Suprapubic skin (tissue), 4 donors: ENCODE results near the gene DNAH1. TPM values are rescaled to one million over a fixed set of nuclear protein-coding genes. Genes with fewer than 3 reads are reported as not detected.

ENCODE experiments used
- DNase-seq, 2 donors: peaks; one replicate each; pipeline ENCODE4 v3.0.0-alpha.2; 2019; ENCODE audit warnings: low spot score in 2 of 2
- H3K27ac ChIP-seq: fragments of 200-600 bp; sonication (generic); one replicate; pipeline ENCODE4 v1.5.1; 2019
- H3K27me3 ChIP-seq: fragments of 200-600 bp; sonication (generic); one replicate; pipeline ENCODE4 v1.5.1; 2019
- H3K36me3 ChIP-seq: fragments of 200-600 bp; sonication (generic); one replicate; pipeline ENCODE4 v1.5.1; 2019
- H3K4me1 ChIP-seq: fragments of 200-600 bp; sonication (generic); one replicate; pipeline ENCODE4 v1.5.1; 2019
- H3K4me3 ChIP-seq: fragments of 200-600 bp; sonication (generic); one replicate; pipeline ENCODE4 v1.5.1; 2019; ENCODE audit warnings: mild to moderate bottlenecking
- H3K9me3 ChIP-seq: fragments of 200-600 bp; sonication (generic); one replicate; pipeline ENCODE4 v1.5.1; 2019
- EP300 ChIP-seq: sonication (generic); formaldehyde crosslinking; IDR thresholded peaks from one replicate; pipeline ENCODE4 v1.6.1; 2017; ENCODE audit warnings: antibody characterized with exemption
- POLR2A ChIP-seq, 2 donors: fragments of 450-650 bp; IDR thresholded peaks; one replicate each; pipeline ENCODE4 v1.6.1; 2017; ENCODE audit warnings: antibody characterized with exemption in 2 of 2, mild to moderate bottlenecking in 2 of 2, moderate library complexity in 2 of 2
- POLR2AphosphoS5 ChIP-seq, 3 donors: sonication (generic); formaldehyde crosslinking; IDR thresholded peaks; one replicate each; pipeline ENCODE4 v1.6.1; 2017; ENCODE audit warnings: antibody characterized with exemption in 3 of 3
- WGBS: methylation state at CpG from one replicate; pipeline ENCODE4 v1.1.5; 2018; 5-methylcytosine and 5-hydroxymethylcytosine counted together
- total RNA-seq, 4 donors: library from RNA; depleted of rRNA; stranded (reverse); fragments of >200 nt; gene quantifications; one replicate each; pipeline ENCODE4 v1.1.0, GENCODE V29; 2016
- TF ChIP-seq, protein P1 (sequence below), 2 donors: fragments of 200-600 bp in 1 of 2; fragments of 450-650 bp in 1 of 2; sonication (generic) in 1 of 2; IDR thresholded peaks; one replicate each; pipeline ENCODE4 v1.5.1; 2016 to 2019; ENCODE audit warnings: antibody characterized with exemption in 2 of 2, mild to moderate bottlenecking in 1 of 2, moderate library complexity in 1 of 2

DNAH1 gene
- total RNA-seq, 4 donors from 2014 or later = 3.4 to 10.1 (median 7.7) TPM

- TF ChIP-seq POLR2AphosphoS5 (IDR thresholded peaks at IDR 0.05) (no peak), POLR2A (IDR thresholded peaks at IDR 0.05) (no peak)
- TF ChIP-seq, protein P1, sequence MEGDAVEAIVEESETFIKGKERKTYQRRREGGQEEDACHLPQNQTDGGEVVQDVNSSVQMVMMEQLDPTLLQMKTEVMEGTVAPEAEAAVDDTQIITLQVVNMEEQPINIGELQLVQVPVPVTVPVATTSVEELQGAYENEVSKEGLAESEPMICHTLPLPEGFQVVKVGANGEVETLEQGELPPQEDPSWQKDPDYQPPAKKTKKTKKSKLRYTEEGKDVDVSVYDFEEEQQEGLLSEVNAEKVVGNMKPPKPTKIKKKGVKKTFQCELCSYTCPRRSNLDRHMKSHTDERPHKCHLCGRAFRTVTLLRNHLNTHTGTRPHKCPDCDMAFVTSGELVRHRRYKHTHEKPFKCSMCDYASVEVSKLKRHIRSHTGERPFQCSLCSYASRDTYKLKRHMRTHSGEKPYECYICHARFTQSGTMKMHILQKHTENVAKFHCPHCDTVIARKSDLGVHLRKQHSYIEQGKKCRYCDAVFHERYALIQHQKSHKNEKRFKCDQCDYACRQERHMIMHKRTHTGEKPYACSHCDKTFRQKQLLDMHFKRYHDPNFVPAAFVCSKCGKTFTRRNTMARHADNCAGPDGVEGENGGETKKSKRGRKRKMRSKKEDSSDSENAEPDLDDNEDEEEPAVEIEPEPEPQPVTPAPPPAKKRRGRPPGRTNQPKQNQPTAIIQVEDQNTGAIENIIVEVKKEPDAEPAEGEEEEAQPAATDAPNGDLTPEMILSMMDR (IDR thresholded peaks at IDR 0.05) = no peak
- Histone ChIP-seq H3K4me1 (peaks cover 10% of the 10 kb centered on the region), H3K27me3 (no peaks in the 10 kb centered on the region), H3K9me3 (no peaks in the 10 kb centered on the region), H3K36me3 (no peaks in the 10 kb centered on the region), H3K4me3 (no peak overlapping the region), H3K27ac (no peak overlapping the region)
- no peak for DNase-seq
- 76% methylated on average over 10 of the region's 10 CpGs for WGBS
Measured at GRCh38 chr3:52319921-52320595, 3.9 kb downstream of the DNAH1 start.

DNA sequence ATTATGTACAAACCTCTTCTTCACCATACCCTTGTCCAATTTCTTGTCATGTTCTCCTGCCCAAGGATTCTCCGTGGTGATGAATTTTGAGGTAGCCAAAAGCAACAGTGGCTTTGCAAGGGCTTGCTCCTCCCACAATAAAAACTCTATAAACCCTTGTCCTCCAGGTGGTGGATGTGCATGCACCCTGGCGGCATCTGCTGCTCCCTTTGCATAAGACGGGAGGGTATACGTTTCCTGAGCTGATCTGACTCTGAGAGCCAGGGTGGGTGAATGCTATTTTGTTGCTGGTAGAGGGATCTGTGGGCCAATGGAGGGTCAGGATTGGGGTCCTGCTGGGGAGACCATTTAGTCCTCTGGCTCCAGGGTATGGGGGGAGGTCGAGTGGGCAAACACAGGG lies 5.4 kb downstream of the DNAH1 start:
- WGBS = 80% methylated on average over 5 of the region's 5 CpGs
- no peak overlapping the region for H3K4me3 ChIP-seq
- H3K36me3 ChIP-seq = peaks cover under 1% of the 10 kb centered on the region

DNA sequence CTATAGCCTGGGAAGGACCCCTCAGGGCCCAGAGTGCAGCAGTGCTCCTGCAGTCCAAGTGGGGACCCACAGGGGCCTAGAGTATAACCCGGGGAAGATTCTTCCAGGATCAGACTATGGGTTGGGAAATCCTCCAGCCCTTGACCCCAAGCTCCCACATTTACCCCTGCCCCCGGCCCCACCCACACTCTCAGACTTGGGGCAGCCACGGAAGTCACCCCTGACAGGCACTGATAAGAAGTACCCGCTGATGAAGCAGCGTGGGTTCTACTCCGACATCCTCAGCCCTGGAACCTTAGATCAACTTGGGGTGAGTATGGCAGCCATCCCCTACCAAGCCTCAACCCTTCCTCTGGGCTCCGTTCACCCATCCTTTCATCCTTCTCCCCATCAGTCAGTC lies 6.3 kb downstream of the DNAH1 start:
- peaks cover 6% of the 10 kb centered on the region for H3K4me1 ChIP-seq
- TF ChIP-seq POLR2AphosphoS5 (IDR thresholded peaks at IDR 0.05) (no peak), EP300 (no peak)
- TF ChIP-seq, protein P1 (IDR thresholded peaks at IDR 0.05) = no peak
- no peak for DNase-seq

More for the DNA sequence above, 5.4 kb downstream of the DNAH1 start:
- no peaks in the 10 kb centered on the region for H3K27me3 ChIP-seq
- no peaks in the 10 kb centered on the region for H3K9me3 ChIP-seq
- no peak for DNase-seq
- TF ChIP-seq POLR2A (IDR thresholded peaks at IDR 0.05) (no peak), POLR2AphosphoS5 (IDR thresholded peaks at IDR 0.05) (no peak), EP300 (no peak)
- TF ChIP-seq, protein P1 (IDR thresholded peaks at IDR 0.05) = no peak
- no peak overlapping the region for H3K27ac ChIP-seq
- H3K4me1 ChIP-seq = peaks cover 10% of the 10 kb centered on the region

DNA sequence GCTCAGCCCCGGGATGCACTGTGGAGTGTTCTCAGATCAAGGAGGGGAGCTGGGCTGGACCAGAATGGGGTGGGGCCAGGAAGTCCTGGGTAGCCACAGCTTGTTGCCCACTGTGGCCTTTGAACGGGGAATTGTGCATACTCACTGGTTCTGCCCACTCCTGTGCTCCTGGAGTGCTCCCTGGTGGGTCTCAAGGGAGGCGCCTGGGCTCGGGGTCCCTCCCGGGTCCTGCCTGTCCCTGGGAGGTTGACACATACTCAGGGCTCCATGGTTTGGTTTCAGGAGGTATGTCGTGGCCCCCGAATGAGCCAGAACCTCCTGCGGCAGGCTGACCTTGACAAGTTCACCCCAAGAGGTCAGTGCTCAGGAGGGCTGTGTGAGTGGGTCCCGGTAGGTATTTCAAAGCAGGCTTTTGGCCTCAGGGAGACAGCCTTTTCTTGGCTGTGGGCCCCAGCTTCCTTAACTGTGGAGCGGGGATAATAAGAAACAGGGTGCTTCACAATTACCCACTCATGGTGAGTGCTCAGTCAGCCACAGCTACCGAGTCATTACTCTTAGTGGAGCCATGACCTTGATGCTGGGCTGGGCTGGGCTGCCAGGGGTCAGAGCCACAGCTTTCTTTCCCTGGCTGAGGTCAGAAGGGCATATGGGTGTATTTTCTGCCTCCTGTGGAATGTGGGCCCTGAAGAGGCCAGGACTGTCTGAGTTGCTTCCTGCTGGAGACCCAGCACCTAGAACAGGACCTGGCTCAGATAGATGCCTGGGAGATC lies 7.6 kb downstream of the DNAH1 start:
- peaks cover 4% of the 10 kb centered on the region for H3K36me3 ChIP-seq
- no peaks in the 10 kb centered on the region for H3K4me1 ChIP-seq
- no peak for DNase-seq
- WGBS = 76% methylated on average over 5 of the region's 11 CpGs
- H3K27me3 ChIP-seq = no peaks in the 10 kb centered on the region
- H3K4me3 ChIP-seq = no peak overlapping the region
- no peak overlapping the region for H3K27ac ChIP-seq
- TF ChIP-seq POLR2AphosphoS5 (IDR thresholded peaks at IDR 0.05) (no peak), POLR2A (IDR thresholded peaks at IDR 0.05) (no peak), EP300 (no peak)
- TF ChIP-seq, protein P1 (IDR thresholded peaks at IDR 0.05) = no peak
- H3K9me3 ChIP-seq = no peaks in the 10 kb centered on the region

More for the DNA sequence above, 6.3 kb downstream of the DNAH1 start:
- Histone ChIP-seq H3K27ac (no peak overlapping the region), H3K4me3 (no peak overlapping the region), H3K27me3 (no peaks in the 10 kb centered on the region), H3K36me3 (peaks cover 4% of the 10 kb centered on the region), H3K9me3 (no peaks in the 10 kb centered on the region)
- 89% methylated on average over 7 of the region's 7 CpGs for WGBS

DNA sequence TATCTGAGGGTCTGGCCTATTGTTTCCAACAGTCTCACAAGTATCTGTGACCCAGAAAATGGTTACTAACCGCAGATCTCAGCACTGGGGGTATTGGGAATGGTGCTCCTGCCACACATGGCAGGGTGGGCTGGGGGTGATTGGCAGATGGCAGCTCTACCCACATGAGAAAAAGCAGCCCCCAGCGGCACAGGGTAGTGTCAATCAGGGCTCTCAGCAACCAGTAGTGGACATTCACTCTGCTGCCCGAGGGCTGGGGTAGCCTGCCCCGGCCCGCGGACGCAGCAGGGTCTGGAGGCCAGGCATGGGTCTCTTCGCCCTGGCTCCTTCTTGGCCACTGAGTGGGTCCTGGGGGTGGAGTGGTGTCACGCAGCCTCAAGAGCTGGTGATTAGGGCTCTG lies 8.6 kb downstream of the DNAH1 start:
- peaks cover 4% of the 10 kb centered on the region for H3K36me3 ChIP-seq
- H3K4me3 ChIP-seq = no peak overlapping the region
- no peaks in the 10 kb centered on the region for H3K4me1 ChIP-seq
- no peaks in the 10 kb centered on the region for H3K27me3 ChIP-seq
- no peak overlapping the region for H3K27ac ChIP-seq
- H3K9me3 ChIP-seq = no peaks in the 10 kb centered on the region
- 94% methylated on average over 8 of the region's 9 CpGs for WGBS
- DNase-seq = no peak
- TF ChIP-seq POLR2A (IDR thresholded peaks at IDR 0.05) = no peak
- no peak for TF ChIP-seq EP300
- no peak for TF ChIP-seq POLR2AphosphoS5 (IDR thresholded peaks at IDR 0.05)
- TF ChIP-seq, protein P1 (IDR thresholded peaks at IDR 0.05) = no peak
